Testis (tissue), 2 donors: Measurements from ENCODE around the gene OR10W1.

ENCODE experiments used
- CTCF ChIP-seq, 3 experiments: fragments of 450-650 bp in 2 of 3; fragments of 200-600 bp in 1 of 3; sonication (generic) in 1 of 3; IDR thresholded peaks; one replicate each; pipeline ENCODE4 v1.5.1; 2016 to 2019; ENCODE audit warnings: antibody characterized with exemption in 3 of 3, mild to moderate bottlenecking in 2 of 3, moderate library complexity in 1 of 3
- POLR2A ChIP-seq: fragments of 450-650 bp; IDR thresholded peaks from one replicate; pipeline ENCODE4 v1.6.1; 2017; ENCODE audit warnings: antibody characterized with exemption, mild to moderate bottlenecking, moderate library complexity

GRCh38 chr11:58276151-58276550 lies 8.1 kb upstream of the OR10W1 start:
- TF ChIP-seq CTCF (IDR thresholded peaks at IDR 0.05) (no peak), POLR2A (no peak)
